ENCODE measurements around the gene DNAH2. TPM values are rescaled to one million over a fixed set of nuclear protein-coding genes. Genes with fewer than 3 reads are reported as not detected.

DNAH2 gene
- total RNA-seq (2022; extraction: Qiagen RNA extraction) = 0.01 to 0.02 TPM (median 0.01 TPM) in 4 of 5 replicates, not detected in the other

GRCh38 chr17:7716901-7717755, at the start of gene DNAH2:
DNAH2 (plus strand) TSS chr17:7717744; CDS start chr17:7719735, 1,991 bp downstream.

GRCh38 chr17:7687072-7687907, 30.3 kb upstream of the DNAH2 start, which contains the start of gene TP53:
TP53 (minus strand) TSS chr17:7687490; CDS start chr17:7676594, 10,896 bp downstream.

DNA sequence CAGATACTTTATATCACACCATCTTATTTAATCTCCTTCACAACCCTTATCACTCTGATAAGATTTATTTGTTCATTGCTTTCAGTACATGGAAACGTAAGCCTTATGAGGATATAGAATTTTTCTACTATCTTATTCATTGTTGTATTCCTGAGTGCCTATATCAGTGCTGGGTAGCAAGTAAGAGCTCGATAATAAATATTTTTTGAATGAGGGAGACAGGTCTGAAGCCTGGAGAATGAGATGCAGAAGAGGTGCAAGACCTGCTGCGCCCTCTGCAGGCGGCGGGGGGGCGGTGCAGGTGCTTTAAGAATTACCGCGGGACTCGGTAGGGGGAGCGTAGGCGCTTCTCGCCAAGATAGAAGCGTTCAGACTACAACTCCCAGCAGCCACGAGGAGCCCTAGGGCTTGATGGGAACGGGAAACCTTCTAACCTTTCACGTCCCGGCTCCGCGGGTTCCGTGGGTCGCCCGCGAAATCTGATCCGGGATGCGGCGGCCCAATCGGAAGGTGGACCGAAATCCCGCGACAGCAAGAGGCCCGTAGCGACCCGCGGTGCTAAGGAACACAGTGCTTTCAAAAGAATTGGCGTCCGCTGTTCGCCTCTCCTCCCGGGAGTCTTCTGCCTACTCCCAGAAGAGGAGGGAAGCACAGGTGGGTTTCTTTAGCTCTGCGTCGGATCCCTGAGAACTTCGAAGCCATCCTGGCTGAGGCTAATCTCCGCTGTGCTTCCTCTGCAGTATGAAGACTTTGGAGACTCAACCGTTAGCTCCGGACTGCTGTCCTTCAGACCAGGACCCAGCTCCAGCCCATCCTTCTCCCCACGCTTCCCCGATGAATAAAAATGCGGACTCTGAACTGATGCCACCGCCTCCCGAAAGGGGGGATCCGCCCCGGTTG, 29.4 kb upstream of the DNAH2 start, which contains the start of gene WRAP53:
TSS of gene WRAP53 (plus strand) at position 570 of the 900 bp plus-strand sequence. CDS start at position 742, 172 bp downstream.

GRCh38 chr17:7704601-7705268, 12.8 kb upstream of the DNAH2 start, which contains the start of gene EFNB3:
EFNB3 (plus strand) TSS chr17:7705202; CDS start chr17:7705599, 397 bp downstream.

DNA sequence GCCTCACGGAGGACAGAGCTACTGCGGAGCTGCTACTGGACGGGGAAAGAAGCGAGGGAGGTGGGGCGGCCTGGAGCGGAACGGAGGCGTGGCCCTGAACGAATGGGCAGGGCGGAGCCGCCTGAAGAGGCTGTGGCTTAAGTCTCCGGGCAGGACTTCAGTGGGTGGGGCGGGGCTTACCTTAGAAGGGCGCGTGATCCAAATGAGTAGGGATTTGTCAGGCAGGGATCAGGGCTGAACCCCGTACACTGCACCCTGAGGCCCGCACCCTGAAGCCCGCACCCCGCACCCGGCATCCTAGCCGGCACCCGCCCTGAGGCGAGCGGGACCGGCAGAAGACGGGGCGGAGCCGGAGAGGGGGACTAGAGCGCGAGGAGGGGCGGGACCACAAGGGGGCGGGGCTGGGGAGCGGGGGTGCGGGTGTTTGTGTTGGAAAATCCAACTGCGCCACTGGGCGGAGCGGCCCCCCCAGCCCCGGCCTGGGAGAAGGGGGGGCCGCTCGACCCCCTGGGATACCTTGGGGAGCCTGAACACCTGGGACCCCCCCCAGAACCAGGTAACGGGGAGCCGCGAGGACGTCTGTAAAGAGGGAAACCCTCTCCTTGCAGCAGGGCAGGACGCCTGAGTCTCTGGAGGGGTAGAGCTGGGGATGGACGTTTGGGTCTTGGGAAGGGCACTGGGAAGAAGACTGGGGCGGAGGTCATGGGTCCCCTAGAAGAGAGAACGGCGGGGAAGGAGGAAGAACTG, 116.4 kb downstream of the DNAH2 start, which contains the start of gene KDM6B:
TSS of gene KDM6B (plus strand) at position 423 of the 747 bp plus-strand sequence. CDS start 11,338 bp downstream, outside the sequence.

DNA sequence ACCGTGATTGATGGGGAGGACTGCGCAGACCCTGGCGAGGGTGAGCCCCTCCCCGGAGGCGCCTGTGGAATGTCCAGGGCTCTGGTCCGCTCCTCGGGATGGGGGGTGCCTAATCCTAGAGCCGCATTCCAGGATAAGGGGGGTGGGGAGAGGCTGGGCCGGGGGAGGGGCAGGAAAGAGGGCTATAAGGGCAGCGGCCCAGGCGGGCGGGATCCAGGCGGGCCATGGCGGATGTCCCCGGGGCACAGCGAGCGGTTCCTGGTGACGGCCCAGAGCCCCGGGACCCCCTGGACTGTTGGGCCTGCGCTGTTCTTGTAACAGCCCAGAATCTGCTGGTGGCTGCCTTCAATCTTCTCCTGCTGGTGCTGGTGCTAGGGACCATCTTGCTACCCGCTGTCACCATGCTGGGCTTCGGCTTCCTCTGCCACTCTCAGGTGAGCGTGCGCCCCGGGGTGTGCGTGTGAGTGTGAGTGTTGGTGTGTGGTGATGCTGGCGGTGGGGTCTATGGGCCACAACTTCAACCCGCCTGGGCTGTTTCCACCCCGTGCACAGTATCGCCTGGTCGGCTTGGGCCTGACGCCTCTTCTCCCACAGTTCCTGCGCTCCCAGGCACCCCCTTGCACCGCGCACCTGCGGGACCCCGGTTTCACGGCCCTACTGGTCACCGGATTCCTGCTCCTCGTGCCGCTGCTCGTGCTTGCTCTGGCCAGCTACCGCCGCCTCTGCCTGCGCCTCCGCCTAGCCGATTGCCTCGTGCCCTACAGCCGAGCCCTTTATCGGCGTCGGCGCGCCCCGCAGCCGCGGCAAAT, 137.5 kb downstream of the DNAH2 start, which contains the start of gene TMEM88:
TSS of gene TMEM88 (plus strand) at position 216 of the 809 bp plus-strand sequence. CDS start at position 225, 9 bp downstream.

DNA sequence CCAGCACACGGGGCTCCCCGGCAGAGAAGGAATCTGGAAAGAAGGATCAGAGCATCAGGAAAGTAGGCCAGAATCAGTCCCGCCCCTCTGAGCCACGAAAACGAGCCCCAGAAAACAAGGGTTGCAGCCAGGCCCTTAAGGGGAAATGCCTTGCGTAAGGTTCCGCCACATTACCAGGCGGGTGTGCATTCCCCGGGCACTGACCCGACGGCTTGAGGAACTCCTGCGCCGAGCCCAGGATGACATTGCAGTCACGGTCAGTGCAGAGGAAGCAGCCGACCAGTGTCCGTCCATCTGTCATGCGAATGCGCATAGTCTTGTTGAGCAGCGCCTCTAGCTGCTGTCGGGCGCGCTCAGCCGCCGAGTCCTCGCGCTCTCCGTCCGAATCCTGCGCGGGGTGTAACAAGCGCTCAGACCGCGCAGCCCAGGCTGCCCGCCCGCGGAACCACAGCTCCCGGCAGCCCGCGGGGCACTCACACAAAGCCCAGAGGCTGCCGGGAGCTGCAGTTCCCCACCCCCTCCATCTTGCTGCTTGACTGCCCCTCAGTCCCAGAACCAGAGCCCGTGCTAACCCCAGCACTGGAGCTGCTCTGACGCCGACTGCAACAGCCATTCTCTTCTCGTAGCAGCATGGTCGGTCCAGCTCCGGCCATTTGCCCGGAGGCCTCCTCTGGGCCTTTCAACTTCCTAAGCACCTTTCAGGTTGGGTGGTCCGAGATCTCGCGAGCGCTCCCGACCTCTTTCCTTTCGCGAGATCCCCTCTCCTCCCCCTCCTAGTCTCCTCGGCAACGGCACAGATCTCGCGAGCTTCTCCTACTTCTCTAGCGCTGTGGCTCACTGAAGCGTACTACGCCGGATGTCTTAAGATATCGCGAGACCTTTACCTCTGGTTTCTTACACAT, 139.5 kb downstream of the DNAH2 start, which contains the start of gene NAA38:
TSS of gene NAA38 (minus strand) at position 749 of the 902 bp plus-strand sequence. CDS start at position 653, 96 bp downstream.

DNA sequence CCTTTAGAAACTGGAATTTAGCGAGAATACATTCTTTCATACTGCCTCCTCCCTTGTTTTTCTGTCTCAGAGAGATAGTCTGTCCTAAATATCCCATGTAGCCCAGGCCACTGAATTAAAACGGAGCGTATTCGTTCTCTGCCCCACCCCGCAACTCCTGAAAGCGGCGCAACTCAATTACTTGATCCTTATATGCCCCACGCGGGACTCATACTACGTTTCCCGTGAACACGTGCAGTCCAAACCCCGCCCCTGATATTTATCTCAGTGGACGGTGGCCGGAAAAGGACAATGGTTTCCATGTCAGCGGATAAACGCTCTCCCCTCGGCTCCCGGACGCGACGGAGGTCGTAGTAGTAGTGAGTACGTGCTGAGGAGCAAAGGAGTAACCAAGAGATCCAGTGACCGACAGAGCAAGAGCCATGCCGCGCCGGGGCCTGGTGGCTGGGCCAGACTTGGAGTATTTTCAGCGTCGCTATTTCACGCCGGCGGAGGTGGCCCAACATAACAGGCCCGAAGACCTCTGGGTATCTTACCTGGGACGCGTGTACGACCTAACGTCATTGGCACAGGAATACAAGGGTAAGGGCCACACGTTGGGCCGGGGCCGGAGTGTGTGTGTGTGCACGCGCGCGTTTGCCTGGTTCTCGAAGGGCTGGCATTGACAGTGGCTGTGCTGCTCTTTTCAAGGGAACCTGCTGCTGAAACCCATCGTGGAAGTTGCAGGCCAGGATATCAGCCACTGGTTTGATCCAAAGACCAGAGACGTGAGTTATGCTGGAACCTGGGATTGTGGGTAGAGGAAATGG, 140.4 kb downstream of the DNAH2 start, which contains the start of gene CYB5D1:
TSS of gene CYB5D1 (plus strand) at position 291 of the 809 bp plus-strand sequence. CDS start at position 423, 132 bp downstream.

Other genes with a start within 250 kb of the DNAH2 start
- gene ZBTB4, start 238.1 kb upstream of the DNAH2 start, total RNA-seq (2022; extraction: Qiagen RNA extraction) = 20.5 to 25.6 TPM (median 24.4 TPM) in 5 replicates
- 0.07 TPM in 1 of 5 replicates, not detected in the others for gene SLC35G6, start 236.3 kb upstream of the DNAH2 start, total RNA-seq (2022; extraction: Qiagen RNA extraction)
- gene POLR2A, start 233.4 kb upstream of the DNAH2 start, total RNA-seq (2022; extraction: Qiagen RNA extraction) = 56.9 to 82.2 TPM (median 79.5 TPM) in 5 replicates
- 10.0 to 13.5 TPM (median 10.9 TPM) in 5 replicates for gene TNFSF12, start 168.7 kb upstream of the DNAH2 start, total RNA-seq (2022; extraction: Qiagen RNA extraction)
- 0.70 to 1.2 TPM (median 1.0 TPM) in 5 replicates for gene TNFSF13, start 159.0 kb upstream of the DNAH2 start, total RNA-seq (2022; extraction: Qiagen RNA extraction)
- gene SENP3, start 155.8 kb upstream of the DNAH2 start, total RNA-seq (2022; extraction: Qiagen RNA extraction) = 92.9 to 104 TPM (median 96.8 TPM) in 5 replicates
- 26.4 to 36.3 TPM (median 34.8 TPM) in 5 replicates for gene CD68, start 138.1 kb upstream of the DNAH2 start, total RNA-seq (2022; extraction: Qiagen RNA extraction)
- gene MPDU1, start 133.9 kb upstream of the DNAH2 start, total RNA-seq (2022; extraction: Qiagen RNA extraction) = 114 to 148 TPM (median 118 TPM) in 5 replicates
- gene SOX15, start 127.7 kb upstream of the DNAH2 start, total RNA-seq (2022; extraction: Qiagen RNA extraction) = 0.16 to 0.52 TPM (median 0.34 TPM) in 5 replicates
- 51.9 to 59.1 TPM (median 57.7 TPM) in 5 replicates for gene FXR2, start 102.8 kb upstream of the DNAH2 start, total RNA-seq (2022; extraction: Qiagen RNA extraction)
- 64.6 to 86.2 TPM (median 81.5 TPM) in 5 replicates for gene SAT2, start 89.9 kb upstream of the DNAH2 start, total RNA-seq (2022; extraction: Qiagen RNA extraction)
- gene SHBG, start 87.6 kb upstream of the DNAH2 start, total RNA-seq (2022; extraction: Qiagen RNA extraction) = 0.31 to 0.69 TPM (median 0.67 TPM) in 5 replicates
- 0.08 to 0.45 TPM (median 0.10 TPM) in 5 replicates for gene ATP1B2, start 66.8 kb upstream of the DNAH2 start, total RNA-seq (2022; extraction: Qiagen RNA extraction)
- 41.5 to 46.5 TPM (median 42.4 TPM) in 5 replicates for gene TP53, start 30.3 kb upstream of the DNAH2 start, total RNA-seq (2022; extraction: Qiagen RNA extraction)
- gene WRAP53, start 29.3 kb upstream of the DNAH2 start, total RNA-seq (2022; extraction: Qiagen RNA extraction) = 32.1 to 42.0 TPM (median 40.9 TPM) in 5 replicates
- 1.1 to 1.3 TPM (median 1.2 TPM) in 5 replicates for gene EFNB3, start 12.5 kb upstream of the DNAH2 start, total RNA-seq (2022; extraction: Qiagen RNA extraction)
- 12.6 to 18.3 TPM (median 15.3 TPM) in 5 replicates for gene KDM6B, start 116.5 kb downstream of the DNAH2 start, total RNA-seq (2022; extraction: Qiagen RNA extraction)
- gene TMEM88, start 137.3 kb downstream of the DNAH2 start, total RNA-seq (2022; extraction: Qiagen RNA extraction) = 0.33 to 1.1 TPM (median 0.63 TPM) in 5 replicates
- 189 to 232 TPM (median 231 TPM) in 5 replicates for gene NAA38, start 139.8 kb downstream of the DNAH2 start, total RNA-seq (2022; extraction: Qiagen RNA extraction)
- gene CYB5D1, start 140.3 kb downstream of the DNAH2 start, total RNA-seq (2022; extraction: Qiagen RNA extraction) = 19.3 to 20.9 TPM (median 19.8 TPM) in 5 replicates
- gene CHD3, start 171.0 kb downstream of the DNAH2 start, total RNA-seq (2022; extraction: Qiagen RNA extraction) = 58.9 to 64.5 TPM (median 61.3 TPM) in 5 replicates
- 0.98 to 2.0 TPM (median 1.2 TPM) in 5 replicates for gene RNF227, start 198.5 kb downstream of the DNAH2 start, total RNA-seq (2022; extraction: Qiagen RNA extraction)
- 1.7 to 3.9 TPM (median 2.6 TPM) in 5 replicates for gene KCNAB3, start 212.1 kb downstream of the DNAH2 start, total RNA-seq (2022; extraction: Qiagen RNA extraction)
- 294 to 356 TPM (median 306 TPM) in 5 replicates for gene TRAPPC1, start 214.2 kb downstream of the DNAH2 start, total RNA-seq (2022; extraction: Qiagen RNA extraction)
- 37.3 to 47.1 TPM (median 40.3 TPM) in 5 replicates for gene CNTROB, start 214.5 kb downstream of the DNAH2 start, total RNA-seq (2022; extraction: Qiagen RNA extraction)

Data from A549 treated with Mapracorat at 1 μM for 4 hours (cell line).